ENCODE results near the gene PCLO.

PCLO gene, protein sequence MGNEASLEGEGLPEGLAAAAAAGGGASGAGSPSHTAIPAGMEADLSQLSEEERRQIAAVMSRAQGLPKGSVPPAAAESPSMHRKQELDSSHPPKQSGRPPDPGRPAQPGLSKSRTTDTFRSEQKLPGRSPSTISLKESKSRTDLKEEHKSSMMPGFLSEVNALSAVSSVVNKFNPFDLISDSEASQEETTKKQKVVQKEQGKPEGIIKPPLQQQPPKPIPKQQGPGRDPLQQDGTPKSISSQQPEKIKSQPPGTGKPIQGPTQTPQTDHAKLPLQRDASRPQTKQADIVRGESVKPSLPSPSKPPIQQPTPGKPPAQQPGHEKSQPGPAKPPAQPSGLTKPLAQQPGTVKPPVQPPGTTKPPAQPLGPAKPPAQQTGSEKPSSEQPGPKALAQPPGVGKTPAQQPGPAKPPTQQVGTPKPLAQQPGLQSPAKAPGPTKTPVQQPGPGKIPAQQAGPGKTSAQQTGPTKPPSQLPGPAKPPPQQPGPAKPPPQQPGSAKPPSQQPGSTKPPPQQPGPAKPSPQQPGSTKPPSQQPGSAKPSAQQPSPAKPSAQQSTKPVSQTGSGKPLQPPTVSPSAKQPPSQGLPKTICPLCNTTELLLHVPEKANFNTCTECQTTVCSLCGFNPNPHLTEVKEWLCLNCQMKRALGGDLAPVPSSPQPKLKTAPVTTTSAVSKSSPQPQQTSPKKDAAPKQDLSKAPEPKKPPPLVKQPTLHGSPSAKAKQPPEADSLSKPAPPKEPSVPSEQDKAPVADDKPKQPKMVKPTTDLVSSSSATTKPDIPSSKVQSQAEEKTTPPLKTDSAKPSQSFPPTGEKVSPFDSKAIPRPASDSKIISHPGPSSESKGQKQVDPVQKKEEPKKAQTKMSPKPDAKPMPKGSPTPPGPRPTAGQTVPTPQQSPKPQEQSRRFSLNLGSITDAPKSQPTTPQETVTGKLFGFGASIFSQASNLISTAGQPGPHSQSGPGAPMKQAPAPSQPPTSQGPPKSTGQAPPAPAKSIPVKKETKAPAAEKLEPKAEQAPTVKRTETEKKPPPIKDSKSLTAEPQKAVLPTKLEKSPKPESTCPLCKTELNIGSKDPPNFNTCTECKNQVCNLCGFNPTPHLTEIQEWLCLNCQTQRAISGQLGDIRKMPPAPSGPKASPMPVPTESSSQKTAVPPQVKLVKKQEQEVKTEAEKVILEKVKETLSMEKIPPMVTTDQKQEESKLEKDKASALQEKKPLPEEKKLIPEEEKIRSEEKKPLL (N-terminal part only)

GRCh38 chr7:83162402-83163256, at the start of gene PCLO:
Gene PCLO (minus strand): TSS chr7:83162884. CDS start chr7:83162592, 292 bp downstream.
- DNase-seq (ENCODE audit: low read depth): peak; percentile 20

DNA sequence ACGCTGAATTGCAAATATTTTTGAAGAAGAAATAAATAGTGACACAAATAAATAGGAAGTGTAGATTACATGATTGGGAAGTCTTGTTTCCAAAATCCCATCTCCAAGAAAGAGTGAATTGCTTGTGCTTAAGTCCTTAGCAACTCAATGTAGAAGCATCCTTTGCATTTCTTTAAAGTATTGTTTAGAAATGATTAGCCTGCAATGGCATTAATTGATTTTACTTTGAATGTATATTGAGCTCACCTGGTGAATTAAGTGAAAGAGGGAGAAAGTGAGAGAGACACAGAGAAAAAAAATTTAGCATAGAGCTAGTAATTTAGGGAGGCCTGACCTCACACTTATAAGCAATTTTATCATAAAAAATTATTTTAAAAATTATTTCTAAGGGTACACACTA, 49.0 kb upstream of the PCLO start:
- DNase-seq (ENCODE audit: low read depth): no peak

GRCh38 chr7:83210479-83210878, 47.8 kb upstream of the PCLO start:
- DNase-seq (ENCODE audit: low read depth): no peak

DNA sequence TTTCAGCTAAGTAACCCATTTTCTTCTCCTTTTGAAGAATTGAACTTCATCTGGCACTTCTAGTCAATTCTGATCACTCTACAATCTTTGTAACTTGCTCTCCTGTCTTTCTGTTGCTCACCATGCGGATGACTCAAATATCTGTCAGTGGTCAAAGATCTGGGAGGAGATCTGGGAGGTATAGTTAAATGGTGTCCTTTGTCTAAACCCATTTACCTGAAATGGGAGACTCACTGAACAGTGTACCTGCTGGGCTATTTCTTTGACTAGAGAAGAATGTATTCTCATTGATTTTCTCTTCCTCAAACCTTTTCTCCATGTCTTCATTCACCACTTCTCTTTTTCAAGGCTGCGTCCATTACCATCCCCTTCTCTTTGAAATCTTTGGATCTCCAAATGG, 42.0 kb upstream of the PCLO start:
- no peak for DNase-seq (ENCODE audit: low read depth)

DNA sequence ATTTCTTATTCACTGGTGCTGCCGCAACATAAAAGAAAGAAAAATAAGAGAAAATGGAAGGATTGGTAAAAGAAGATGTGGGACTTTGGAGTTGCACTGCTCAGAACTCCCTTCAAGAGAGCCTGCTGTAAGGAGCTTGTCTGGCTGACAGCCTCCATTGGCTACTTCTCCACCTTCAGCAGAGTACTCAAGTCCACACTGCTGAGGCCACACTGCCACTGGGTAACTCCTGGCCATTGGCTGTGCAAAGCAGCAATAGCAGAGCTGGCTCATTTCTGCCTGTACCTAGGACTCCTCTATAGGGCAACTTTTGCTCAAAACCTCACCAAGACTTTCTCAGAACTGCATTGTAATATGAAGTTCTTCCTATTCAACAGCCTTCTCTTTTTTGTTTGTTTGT, 38.7 kb upstream of the PCLO start:
- no peak for DNase-seq (ENCODE audit: low read depth)

DNA sequence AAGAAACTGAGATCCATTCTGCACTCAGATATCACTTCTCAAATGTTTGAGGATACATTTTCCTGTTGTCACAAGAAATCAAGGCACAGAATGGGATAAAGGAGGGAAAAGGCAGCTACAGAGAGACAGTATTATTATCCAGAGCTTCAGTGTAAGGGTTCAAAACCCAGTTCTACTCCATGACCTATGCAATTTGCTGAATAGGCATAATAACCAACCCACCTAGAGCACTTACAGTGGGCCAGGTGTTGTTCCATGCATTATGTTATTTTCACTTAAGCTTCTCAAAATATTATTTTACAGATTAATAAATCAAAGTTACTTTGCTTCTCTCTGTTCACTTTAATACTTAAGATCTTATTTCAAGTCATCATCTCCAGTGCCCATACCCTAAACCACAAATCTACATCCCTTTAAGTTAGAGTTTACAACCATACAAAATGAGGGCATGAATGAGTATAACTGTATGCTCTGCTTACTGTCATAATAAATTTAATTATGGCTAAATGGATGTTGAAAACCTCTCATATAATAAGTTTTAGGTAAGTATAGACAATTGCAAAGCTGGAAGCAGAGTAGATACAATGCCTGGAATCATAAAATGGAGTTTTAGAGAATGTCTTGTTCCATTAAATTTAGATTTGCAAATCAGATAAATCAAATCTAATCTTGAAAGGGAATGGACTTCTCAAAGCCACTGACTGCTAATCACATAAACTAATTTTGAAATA, 28.1 kb upstream of the PCLO start:
- no peak for DNase-seq (ENCODE audit: low read depth)

GRCh38 chr7:83178796-83179195, 16.1 kb upstream of the PCLO start:
- DNase-seq (ENCODE audit: low read depth): no peak

DNA sequence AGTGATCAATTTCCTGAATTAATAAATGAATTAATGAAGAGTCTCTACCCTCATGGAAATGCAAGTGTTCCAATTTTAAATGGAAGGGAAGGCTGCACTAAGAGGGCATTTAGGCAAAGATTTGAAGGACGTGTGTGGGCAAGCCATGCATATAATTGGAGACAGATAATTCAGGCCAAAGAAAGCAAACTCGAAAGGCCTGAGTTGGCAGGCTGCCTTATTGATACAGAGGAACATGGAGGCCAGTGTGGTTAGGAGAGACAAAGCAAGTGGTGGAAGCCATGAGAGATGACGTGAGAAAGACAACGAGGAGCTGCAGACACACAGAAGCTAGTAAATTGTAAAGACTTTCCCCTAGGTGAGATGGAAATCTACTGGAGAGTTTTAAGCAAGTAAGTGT, 15.4 kb upstream of the PCLO start:
- no peak for DNase-seq (ENCODE audit: low read depth)

DNA sequence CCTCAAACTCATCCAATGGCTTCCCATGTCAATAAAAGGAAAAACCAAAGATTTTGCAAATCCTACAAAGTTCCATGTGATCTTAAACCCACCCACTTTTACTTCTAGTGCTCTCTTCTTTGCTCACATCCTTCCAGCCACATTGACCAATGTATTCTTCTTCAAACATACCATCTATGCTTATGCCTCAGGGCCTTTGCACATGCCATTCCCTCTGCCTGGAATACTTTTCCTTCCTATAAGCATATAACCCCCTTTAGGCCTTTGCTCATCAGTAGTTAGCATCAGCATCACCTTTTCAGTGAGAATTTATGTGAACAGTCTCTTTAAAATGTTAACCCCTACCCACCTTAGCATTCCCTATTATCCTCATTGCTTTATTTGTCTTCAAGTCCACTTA, 11.0 kb upstream of the PCLO start:
- DNase-seq (ENCODE audit: low read depth): no peak

DNA sequence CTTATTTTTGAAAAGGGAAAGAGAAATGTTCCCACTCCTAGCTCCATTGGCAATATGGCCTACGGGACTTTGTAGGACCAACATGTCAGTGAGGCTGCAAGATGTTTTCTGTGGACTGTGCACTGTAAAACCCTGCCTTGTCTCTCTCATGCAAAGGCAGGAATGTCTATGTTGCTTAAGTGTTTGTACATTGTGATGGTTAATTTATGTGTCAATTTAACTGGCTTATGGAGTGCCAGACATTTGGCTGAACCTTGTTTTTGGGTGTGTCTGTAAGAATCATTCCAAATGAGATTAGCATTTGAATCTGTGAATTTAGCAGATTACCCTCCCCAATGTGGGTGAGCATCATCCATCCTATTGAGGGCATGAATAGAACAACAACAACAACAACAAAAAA, 4.1 kb upstream of the PCLO start:
- DNase-seq (ENCODE audit: low read depth): no peak

DNA sequence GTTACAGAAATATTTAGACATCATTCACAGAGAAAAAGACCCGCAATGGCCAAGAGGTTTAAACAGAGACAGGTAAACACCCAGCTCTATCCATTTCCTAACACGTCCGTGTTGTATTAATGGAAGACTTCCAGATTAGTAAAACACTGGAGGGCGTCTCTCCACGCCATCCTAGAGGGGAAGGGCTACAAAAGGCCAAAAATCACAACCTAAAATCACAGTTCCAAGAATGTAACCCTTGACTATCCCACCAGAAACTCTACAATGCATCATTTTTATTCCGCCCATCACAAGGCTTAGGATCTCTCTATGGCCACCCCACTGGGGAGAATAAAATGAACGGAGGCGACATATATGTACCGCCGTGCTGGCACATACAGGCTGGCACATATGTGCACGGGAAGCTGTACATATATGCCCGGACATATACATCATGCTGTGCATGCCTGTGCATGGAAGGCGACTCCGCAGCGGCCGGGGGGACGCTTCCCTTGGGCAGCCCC, 734 bp downstream of the PCLO start:
- DNase-seq (ENCODE audit: low read depth): no peak

DNA sequence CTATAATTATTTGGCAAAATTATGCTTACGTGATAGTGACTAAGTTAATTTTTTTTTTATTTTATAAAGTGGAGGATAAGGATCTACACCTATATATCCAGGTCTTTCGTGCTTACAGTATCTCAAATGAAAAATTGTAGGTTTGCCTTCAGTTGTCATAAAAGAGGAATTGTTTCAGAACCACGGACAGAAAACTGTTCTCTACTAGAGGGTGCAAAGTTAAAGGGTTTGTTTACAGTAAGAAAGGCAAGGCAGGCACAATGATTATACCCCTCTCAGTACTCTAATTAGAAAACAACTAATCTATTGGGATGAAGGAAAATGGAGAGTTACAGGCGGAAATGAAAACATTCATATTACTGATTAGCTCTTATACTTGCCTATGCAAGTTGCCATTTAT, 1.5 kb downstream of the PCLO start:
- DNase-seq (ENCODE audit: low read depth): no peak

DNA sequence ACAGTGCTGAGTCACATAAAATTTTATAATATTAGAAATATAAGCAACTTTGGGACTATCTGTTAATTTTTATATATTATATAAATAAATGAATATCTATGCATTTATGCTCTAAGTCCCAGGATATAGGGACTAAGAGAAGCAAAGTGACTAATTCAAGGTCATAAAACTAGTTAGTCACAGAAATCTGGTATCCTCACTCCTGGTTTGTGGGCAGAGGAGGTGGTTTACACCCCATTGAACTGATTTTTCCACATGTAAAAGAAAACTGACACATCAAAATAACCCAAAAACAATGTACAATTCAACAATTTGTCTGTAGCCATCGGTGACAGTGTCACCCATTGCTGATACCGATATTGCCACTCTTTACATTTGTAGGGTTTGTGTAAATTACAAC, 3.0 kb downstream of the PCLO start:
- DNase-seq (ENCODE audit: low read depth): no peak

DNA sequence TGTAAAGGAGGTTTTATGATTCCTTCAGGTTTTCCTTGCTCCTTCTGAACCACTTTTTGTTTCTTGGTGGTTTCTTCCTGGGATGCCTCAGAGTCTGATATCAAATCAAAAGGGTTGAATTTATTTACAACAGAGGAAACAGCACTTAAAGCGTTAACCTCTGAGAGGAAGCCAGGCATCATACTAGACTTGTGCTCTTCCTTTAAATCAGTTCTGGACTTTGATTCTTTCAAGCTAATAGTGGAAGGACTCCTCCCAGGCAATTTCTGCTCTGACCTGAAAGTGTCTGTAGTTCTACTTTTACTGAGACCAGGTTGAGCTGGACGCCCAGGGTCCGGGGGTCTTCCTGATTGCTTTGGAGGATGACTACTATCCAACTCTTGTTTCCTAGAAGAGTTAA, 6.7 kb downstream of the PCLO start:
- no peak for DNase-seq (ENCODE audit: low read depth)

DNA sequence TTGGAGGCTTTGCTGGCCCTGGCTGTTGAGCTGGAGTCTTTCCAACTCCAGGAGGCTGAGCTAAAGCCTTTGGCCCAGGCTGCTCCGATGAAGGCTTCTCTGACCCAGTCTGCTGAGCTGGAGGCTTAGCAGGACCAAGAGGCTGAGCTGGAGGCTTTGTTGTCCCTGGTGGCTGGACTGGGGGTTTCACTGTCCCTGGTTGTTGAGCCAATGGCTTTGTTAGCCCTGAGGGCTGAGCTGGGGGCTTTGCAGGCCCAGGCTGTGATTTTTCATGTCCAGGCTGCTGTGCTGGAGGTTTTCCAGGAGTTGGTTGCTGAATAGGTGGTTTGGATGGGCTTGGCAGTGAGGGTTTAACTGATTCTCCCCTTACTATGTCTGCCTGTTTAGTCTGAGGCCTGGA, 7.3 kb downstream of the PCLO start:
- DNase-seq (ENCODE audit: low read depth): no peak

DNA sequence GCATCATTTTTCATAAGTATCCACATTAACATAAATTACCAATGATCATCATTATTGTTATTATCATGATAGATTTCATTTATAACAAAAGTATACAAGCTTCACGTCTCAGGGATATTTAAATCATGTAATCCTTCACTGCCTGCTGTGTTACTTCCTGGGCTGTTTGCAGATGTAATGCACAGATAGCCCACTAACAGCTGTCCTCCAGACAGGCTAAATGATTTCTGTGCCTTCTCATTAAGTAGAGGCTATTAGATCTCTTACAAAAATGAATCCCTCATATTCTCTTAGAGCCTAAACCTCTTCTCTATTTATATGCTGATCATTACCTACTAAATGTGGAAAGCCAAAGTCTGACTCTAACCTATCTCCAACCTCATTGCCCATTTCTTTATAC, 9.3 kb downstream of the PCLO start:
- no peak for DNase-seq (ENCODE audit: low read depth)

DNA sequence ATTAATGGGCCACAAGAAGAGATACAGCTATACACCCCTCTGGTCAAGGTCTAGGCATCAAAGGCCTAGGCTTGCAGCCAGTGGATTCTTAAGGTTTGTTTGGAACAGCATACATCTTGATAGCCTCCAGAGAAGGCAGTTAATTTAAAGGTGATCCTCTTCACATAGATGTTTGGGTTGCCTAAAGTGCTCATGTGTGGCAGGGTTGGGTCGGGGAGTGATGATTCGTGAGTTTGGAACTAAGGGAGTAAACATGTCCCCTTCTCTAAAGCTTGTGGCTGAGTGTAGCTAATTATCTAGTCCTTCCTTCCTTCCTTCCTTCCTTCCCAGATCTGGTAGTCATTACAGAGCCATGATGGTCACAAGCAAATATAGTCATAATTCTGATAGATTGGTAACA, 12.4 kb downstream of the PCLO start:
- DNase-seq (ENCODE audit: low read depth): no peak

DNA sequence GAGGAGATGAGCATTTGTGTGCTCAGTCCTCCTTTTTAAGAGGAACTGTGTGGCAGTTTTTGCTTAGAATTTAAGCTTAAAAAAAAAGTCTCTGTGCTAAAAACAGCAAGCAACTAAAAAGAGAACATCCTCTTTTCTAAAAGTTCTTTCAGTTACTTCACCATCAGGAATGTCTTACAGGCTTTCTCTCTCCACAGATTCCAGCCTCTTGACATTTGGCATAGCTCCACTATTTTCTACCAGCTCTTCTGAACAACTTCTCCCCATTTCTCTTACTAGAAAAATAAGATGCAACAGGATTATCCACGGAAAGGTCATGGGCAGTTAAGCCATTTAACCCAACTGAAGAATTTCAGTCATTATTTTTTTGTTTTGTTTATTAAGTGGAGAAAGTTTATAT, 13.2 kb downstream of the PCLO start:
- no peak for DNase-seq (ENCODE audit: low read depth)

- no peak for DNase-seq (ENCODE audit: low read depth)
Measured at GRCh38 chr7:83148776-83149175, 13.9 kb downstream of the PCLO start.

GRCh38 chr7:83143107-83143506, 19.6 kb downstream of the PCLO start:
- DNase-seq (ENCODE audit: low read depth): no peak

- DNase-seq (ENCODE audit: low read depth): no peak
Measured at GRCh38 chr7:83142365-83142764, 20.3 kb downstream of the PCLO start.
